WTC11 (cell line): ENCODE data around the gene CRELD2. TPM values are rescaled to one million over a fixed set of nuclear protein-coding genes. Genes with fewer than 3 reads are reported as not detected.

Experiments used
- ATAC-seq: fragments of 200-7000 bp; cut with Tn5 transposase; 2 replicates; pipeline ENCODE4 v1.10.0; 2021; ENCODE audit warnings: mild to moderate bottlenecking, moderate library complexity
- CTCF ChIA-PET: fragments of 300-600 bp; sonication (Branson Sonifier 250); formaldehyde crosslinking; loops from one replicate; lab custom pipeline; 2021; ENCODE audit warnings: antibody characterized with exemption; lab: Charles Lee
- POLR2A ChIA-PET: fragments of 350-600 bp; sonication (Branson Sonifier 250); formaldehyde crosslinking; loops from one replicate; lab custom pipeline; 2021; ENCODE audit warnings: antibody characterized with exemption; lab: Charles Lee
- DNase-seq: peaks from one replicate; pipeline ENCODE4 v3.0.0; 2021; ENCODE audit warnings: low spot score
- H3K27ac Mint-ChIP-seq: 2 replicates; pipeline ENCODE4 v1.8.0; 2021; ENCODE audit warnings: mixed read lengths
- H3K27me3 Mint-ChIP-seq: 2 replicates; pipeline ENCODE4 v1.8.0; 2021; ENCODE audit warnings: low read depth, mild to moderate bottlenecking, moderate library complexity, mixed read lengths
- H3K36me3 Mint-ChIP-seq: 2 replicates; pipeline ENCODE4 v1.8.0; 2021; ENCODE audit warnings: mixed read lengths
- H3K4me1 Mint-ChIP-seq: 2 replicates; pipeline ENCODE4 v1.8.0; 2022; ENCODE audit warnings: mixed read lengths
- H3K4me3 Mint-ChIP-seq: 2 replicates; pipeline ENCODE4 v1.8.0; 2021; ENCODE audit warnings: mild to moderate bottlenecking, moderate library complexity, mixed read lengths
- H3K9me3 Mint-ChIP-seq: 2 replicates; pipeline ENCODE4 v1.8.0; 2021; ENCODE audit warnings: mixed read lengths
- ARID4B ChIP-seq: sonication (generic); formaldehyde crosslinking; IDR thresholded peaks from 2 replicates; pipeline ENCODE4 v1.8.0; 2023; ENCODE audit warnings: missing genetic modification reagents, mild to moderate bottlenecking, borderline replicate concordance
- E2F1 ChIP-seq: sonication (generic); formaldehyde crosslinking; IDR thresholded peaks from 2 replicates; pipeline ENCODE4 v1.8.0; 2022; ENCODE audit warnings: mild to moderate bottlenecking, missing genetic modification reagents
- ELF4 ChIP-seq: sonication (generic); formaldehyde crosslinking; IDR thresholded peaks from 2 replicates; pipeline ENCODE4 v1.8.1; 2022; ENCODE audit warnings: low read depth, mild to moderate bottlenecking, moderate library complexity, missing genetic modification reagents
- GRHL2 ChIP-seq: fragments of 250-450 bp; sonication (Bioruptor Pico); IDR thresholded peaks from 2 replicates; pipeline ENCODE4 v1.8.0; 2022; ENCODE audit warnings: mild to moderate bottlenecking, moderate library complexity; ENCODE audit not compliant: insufficient replicate concordance, severe bottlenecking
- JAZF1 ChIP-seq: fragments of 250-450 bp; sonication (Bioruptor Pico); IDR thresholded peaks from 2 replicates; pipeline ENCODE4 v1.9.0; 2021; ENCODE audit warnings: moderate library complexity, mild to moderate bottlenecking, inconsistent platforms
- MAX ChIP-seq: sonication (generic); formaldehyde crosslinking; IDR thresholded peaks from 2 replicates; pipeline ENCODE4 v1.8.0; 2022; ENCODE audit warnings: mild to moderate bottlenecking, missing genetic modification reagents
- MYBL2 ChIP-seq: sonication (generic); formaldehyde crosslinking; IDR thresholded peaks from 2 replicates; pipeline ENCODE4 v1.8.1; 2023; ENCODE audit warnings: mild to moderate bottlenecking, moderate library complexity, missing genetic modification reagents
- SMAD3 ChIP-seq: sonication (generic); formaldehyde crosslinking; IDR thresholded peaks from 2 replicates; pipeline ENCODE4 v1.8.0; 2022; ENCODE audit warnings: missing genetic modification reagents, mild to moderate bottlenecking, borderline replicate concordance
- SMAD4 ChIP-seq: sonication (generic); formaldehyde crosslinking; IDR thresholded peaks from 2 replicates; pipeline ENCODE4 v1.8.0; 2022; ENCODE audit warnings: mild to moderate bottlenecking, missing genetic modification reagents
- USF1 ChIP-seq: sonication (generic); formaldehyde crosslinking; IDR thresholded peaks from 2 replicates; pipeline ENCODE4 v1.8.0; 2022; ENCODE audit warnings: mild to moderate bottlenecking, missing genetic modification reagents
- USF2 ChIP-seq: sonication (generic); formaldehyde crosslinking; IDR thresholded peaks from 2 replicates; pipeline ENCODE4 v1.8.1; 2023; ENCODE audit warnings: mild to moderate bottlenecking, missing genetic modification reagents, moderate library complexity
- ZNF317 ChIP-seq: sonication (generic); formaldehyde crosslinking; IDR thresholded peaks from 2 replicates; pipeline ENCODE4 v1.8.1; 2023; ENCODE audit warnings: low read depth, mild to moderate bottlenecking, moderate library complexity, missing genetic modification reagents, borderline replicate concordance
- ZNF671 ChIP-seq: fragments of 250-450 bp; sonication (Bioruptor Pico); IDR thresholded peaks from 2 replicates; pipeline ENCODE4 v1.8.0; 2021; ENCODE audit warnings: mild to moderate bottlenecking
- total RNA-seq: library from RNA; stranded (reverse); gene quantifications from 3 replicates; pipeline ENCODE4 v1.2.3, GENCODE V29; 2021
- TF ChIP-seq, protein P1 (sequence below): fragments of 200-600 bp; IDR thresholded peaks from 2 replicates; pipeline ENCODE4 v1.8.0; 2022; ENCODE audit warnings: antibody characterized with exemption
- TF ChIP-seq, protein P2 (sequence below): fragments of 250-450 bp; sonication (Bioruptor Pico); IDR thresholded peaks from 2 replicates; pipeline ENCODE4 v1.9.0; 2021; ENCODE audit warnings: mild to moderate bottlenecking, borderline replicate concordance
- TF ChIP-seq, protein P3 (sequence below): sonication (generic); formaldehyde crosslinking; IDR thresholded peaks from 2 replicates; pipeline ENCODE4 v1.8.1; 2022; ENCODE audit warnings: mild to moderate bottlenecking, moderate library complexity, missing genetic modification reagents

CRELD2 gene
- total RNA-seq, 1 experiment from 2014 or later: 42.8 TPM

DNA sequence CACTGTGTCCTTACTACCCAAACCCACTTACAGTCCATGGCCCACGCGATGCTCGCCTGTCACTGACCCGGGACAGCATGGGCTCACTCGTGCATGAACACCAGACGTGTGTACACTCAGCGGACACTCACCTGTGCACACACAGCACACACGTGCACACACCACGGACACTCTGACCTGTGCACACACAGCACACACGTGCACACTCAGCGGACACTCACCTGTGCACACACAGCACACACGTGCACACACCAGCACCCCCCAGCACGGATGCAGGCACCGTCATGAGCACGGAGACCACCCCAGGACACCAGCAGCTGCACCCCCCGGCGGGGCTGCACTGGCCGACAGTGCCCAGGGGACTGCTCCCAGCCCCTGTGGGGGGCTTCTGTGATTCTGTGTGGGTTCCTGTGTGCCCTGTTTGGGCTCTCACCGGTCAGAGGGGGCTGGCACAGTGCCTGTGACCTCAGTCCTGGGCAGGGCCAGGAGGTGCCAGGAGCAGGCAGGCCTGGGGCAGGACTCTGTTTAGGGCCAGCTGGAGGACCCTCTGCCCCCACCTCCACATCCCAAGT lies 20.2 kb downstream of the CRELD2 start:
- TF ChIP-seq JAZF1: no peak
- no peak for TF ChIP-seq SMAD3
- Mint-ChIP-seq H3K4me3 (no peak overlapping the region), H3K36me3 (peaks cover 3% of the 10 kb centered on the region), H3K27ac (no peak overlapping the region), H3K27me3 (no peaks in the 10 kb centered on the region; the same call in 1 of the 2 replicates), H3K9me3 (peaks cover 8% of the 10 kb centered on the region), H3K4me1 (peaks cover 4% of the 10 kb centered on the region)
- ChIA-PET POLR2A (no interaction called here), CTCF (interaction anchor here (1.4 kb wide), 1 partner anchor 45 kb away, joined by 3 read pairs; no protein-coding TSS in a partner anchor)
- ATAC-seq (no peak), DNase-seq (no peak)

- H3K4me3 Mint-ChIP-seq: no peak overlapping the region
- peaks cover 7% of the 10 kb centered on the region for H3K4me1 Mint-ChIP-seq
- H3K9me3 Mint-ChIP-seq: peaks cover 8% of the 10 kb centered on the region
- peaks cover 3% of the 10 kb centered on the region for H3K36me3 Mint-ChIP-seq
- TF ChIP-seq, protein P1, sequence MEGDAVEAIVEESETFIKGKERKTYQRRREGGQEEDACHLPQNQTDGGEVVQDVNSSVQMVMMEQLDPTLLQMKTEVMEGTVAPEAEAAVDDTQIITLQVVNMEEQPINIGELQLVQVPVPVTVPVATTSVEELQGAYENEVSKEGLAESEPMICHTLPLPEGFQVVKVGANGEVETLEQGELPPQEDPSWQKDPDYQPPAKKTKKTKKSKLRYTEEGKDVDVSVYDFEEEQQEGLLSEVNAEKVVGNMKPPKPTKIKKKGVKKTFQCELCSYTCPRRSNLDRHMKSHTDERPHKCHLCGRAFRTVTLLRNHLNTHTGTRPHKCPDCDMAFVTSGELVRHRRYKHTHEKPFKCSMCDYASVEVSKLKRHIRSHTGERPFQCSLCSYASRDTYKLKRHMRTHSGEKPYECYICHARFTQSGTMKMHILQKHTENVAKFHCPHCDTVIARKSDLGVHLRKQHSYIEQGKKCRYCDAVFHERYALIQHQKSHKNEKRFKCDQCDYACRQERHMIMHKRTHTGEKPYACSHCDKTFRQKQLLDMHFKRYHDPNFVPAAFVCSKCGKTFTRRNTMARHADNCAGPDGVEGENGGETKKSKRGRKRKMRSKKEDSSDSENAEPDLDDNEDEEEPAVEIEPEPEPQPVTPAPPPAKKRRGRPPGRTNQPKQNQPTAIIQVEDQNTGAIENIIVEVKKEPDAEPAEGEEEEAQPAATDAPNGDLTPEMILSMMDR: no peak
- TF ChIP-seq MYBL2 (CRISPR knock-in tag): no peak
- TF ChIP-seq SMAD4 (CRISPR knock-in tag): no peak
- no peak for TF ChIP-seq MAX (CRISPR knock-in tag)
- no peak for TF ChIP-seq E2F1
- no peak for TF ChIP-seq ARID4B
- no peak for TF ChIP-seq GRHL2
- TF ChIP-seq, protein P2, sequence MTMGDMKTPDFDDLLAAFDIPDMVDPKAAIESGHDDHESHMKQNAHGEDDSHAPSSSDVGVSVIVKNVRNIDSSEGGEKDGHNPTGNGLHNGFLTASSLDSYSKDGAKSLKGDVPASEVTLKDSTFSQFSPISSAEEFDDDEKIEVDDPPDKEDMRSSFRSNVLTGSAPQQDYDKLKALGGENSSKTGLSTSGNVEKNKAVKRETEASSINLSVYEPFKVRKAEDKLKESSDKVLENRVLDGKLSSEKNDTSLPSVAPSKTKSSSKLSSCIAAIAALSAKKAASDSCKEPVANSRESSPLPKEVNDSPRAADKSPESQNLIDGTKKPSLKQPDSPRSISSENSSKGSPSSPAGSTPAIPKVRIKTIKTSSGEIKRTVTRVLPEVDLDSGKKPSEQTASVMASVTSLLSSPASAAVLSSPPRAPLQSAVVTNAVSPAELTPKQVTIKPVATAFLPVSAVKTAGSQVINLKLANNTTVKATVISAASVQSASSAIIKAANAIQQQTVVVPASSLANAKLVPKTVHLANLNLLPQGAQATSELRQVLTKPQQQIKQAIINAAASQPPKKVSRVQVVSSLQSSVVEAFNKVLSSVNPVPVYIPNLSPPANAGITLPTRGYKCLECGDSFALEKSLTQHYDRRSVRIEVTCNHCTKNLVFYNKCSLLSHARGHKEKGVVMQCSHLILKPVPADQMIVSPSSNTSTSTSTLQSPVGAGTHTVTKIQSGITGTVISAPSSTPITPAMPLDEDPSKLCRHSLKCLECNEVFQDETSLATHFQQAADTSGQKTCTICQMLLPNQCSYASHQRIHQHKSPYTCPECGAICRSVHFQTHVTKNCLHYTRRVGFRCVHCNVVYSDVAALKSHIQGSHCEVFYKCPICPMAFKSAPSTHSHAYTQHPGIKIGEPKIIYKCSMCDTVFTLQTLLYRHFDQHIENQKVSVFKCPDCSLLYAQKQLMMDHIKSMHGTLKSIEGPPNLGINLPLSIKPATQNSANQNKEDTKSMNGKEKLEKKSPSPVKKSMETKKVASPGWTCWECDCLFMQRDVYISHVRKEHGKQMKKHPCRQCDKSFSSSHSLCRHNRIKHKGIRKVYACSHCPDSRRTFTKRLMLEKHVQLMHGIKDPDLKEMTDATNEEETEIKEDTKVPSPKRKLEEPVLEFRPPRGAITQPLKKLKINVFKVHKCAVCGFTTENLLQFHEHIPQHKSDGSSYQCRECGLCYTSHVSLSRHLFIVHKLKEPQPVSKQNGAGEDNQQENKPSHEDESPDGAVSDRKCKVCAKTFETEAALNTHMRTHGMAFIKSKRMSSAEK (CRISPR knock-in tag): no peak
- TF ChIP-seq USF2 (CRISPR knock-in tag): no peak
- TF ChIP-seq ZNF317 (CRISPR knock-in tag): no peak
- no peak for TF ChIP-seq ELF4
- no peak for TF ChIP-seq ZNF671
- no peak for TF ChIP-seq USF1 (CRISPR knock-in tag)
- TF ChIP-seq, protein P3, sequence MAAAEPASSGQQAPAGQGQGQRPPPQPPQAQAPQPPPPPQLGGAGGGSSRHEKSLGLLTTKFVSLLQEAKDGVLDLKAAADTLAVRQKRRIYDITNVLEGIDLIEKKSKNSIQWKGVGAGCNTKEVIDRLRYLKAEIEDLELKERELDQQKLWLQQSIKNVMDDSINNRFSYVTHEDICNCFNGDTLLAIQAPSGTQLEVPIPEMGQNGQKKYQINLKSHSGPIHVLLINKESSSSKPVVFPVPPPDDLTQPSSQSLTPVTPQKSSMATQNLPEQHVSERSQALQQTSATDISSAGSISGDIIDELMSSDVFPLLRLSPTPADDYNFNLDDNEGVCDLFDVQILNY (CRISPR knock-in tag): no peak
- CTCF ChIA-PET: no interaction called here
- no peak overlapping the region for H3K27ac Mint-ChIP-seq
- ATAC-seq (no peak), DNase-seq (no peak)
- POLR2A ChIA-PET: no interaction called here
- H3K27me3 Mint-ChIP-seq: no peaks in the 10 kb centered on the region; the same call in 1 of the 2 replicates
These were observed 23.3 kb downstream of the CRELD2 start for GRCh38 chr22:49941507-49942316.
